ENCODE results near the gene PDGFRB.

DNA sequence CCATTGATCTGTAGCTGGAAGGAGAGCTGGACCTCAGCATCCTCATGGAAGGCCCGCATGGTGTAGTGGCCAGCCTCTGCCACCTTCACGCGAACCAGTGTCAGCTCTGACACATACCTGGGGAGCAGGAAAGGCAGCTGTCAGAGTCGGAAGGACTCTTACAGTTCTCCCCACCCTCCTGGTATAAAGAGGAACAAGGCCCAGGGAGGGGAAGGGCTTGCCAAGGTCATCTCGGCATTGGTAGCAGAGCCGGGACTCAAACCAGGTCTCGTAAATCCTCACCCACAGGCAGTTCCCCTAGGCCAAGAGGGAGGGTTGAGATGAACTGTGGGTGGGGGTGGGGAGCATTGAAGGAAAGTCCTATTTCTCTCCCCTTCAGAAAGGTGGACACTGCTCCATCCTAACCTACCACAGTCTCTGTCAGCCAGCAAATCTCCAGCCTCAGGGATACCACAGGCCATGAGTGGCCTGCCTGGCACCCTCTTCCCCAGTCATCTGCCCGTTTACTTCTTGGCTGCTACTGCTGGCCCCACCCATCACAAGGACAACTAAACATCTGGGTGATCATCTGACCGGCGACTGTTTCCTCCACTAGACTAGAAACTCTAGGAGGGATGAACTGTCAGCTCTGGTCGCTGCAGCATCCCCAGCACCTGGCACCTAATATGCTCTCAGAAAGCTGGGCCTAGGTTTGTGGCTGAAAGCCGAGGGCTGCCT is 23.5 kb downstream of the PDGFRB start:
- TF ChIP-seq POLR2A (IDR thresholded peaks at IDR 0.05) (no peak), CTCF (IDR thresholded peaks at IDR 0.05) (no peak)
